ENCODE results near the gene AUH. TPM values are rescaled to one million over a fixed set of nuclear protein-coding genes. Genes with fewer than 3 reads are reported as not detected.

The AUH gene
- total and polyA plus RNA-seq, 2 donors (not counting 1 experiment from before 2014, with no cell fraction given): 5.2 to 29.1 TPM

GRCh38 chr9:91408475-91408874 is 46.8 kb upstream of the AUH start:
- H3K79me2 ChIP-seq (ENCODE audit: control insufficient read depth, insufficient read depth, low read length): no peaks in the 10 kb centered on the region
- H4K20me1 ChIP-seq (ENCODE audit: control insufficient read depth, insufficient read depth, low read length, poor library complexity, severe bottlenecking): no peaks in the 10 kb centered on the region
- DNase-seq: no peak
- WGBS (ENCODE audit: insufficient coverage): no CpG with 5 or more reads among the region's 1 CpG
- H3K27me3 ChIP-seq (replicated peaks in 1 of 4; ENCODE audit: control extremely low read depth in 1 of 4, control insufficient read depth in 3 of 4, insufficient read depth in 4 of 4, low read length in 3 of 4): no peaks in the 10 kb centered on the region
- H3K4me1 Mint-ChIP-seq: peaks cover 24% of the 10 kb centered on the region
- no peak overlapping the region for H3K9ac ChIP-seq (ENCODE audit: low read length)
- H3K4me3 Mint-ChIP-seq: no peak overlapping the region
- intact Hi-C loops (cut with micrococcal nuclease): no loop called here
- no peak for ATAC-seq (ENCODE audit: low read depth)
- H2AFZ ChIP-seq (ENCODE audit: insufficient read depth, low read depth, low read length, poor library complexity, severe bottlenecking): no peak overlapping the region
- no peak overlapping the region for H3K4me3 ChIP-seq (ENCODE audit: control extremely low read depth in 1 of 5, extremely low read depth in 1 of 5, insufficient read depth in 1 of 5, low read depth in 2 of 5, low read length in 4 of 5)
- ChIA-PET POLR2A (no interaction called here), CTCF (no interaction called here)
- H3K36me3 ChIP-seq (replicated peaks in 1 of 2; ENCODE audit: control extremely low read depth in 1 of 2, control insufficient read depth in 1 of 2, extremely low read depth in 1 of 2, insufficient read depth in 2 of 2, low read length in 1 of 2): peaks cover 0 to 9% of the 10 kb centered on the region in 2 experiments
- H3K4me2 ChIP-seq (replicated peaks; ENCODE audit: low read depth, low read length, poor library complexity, severe bottlenecking): no peak overlapping the region
- no peak for TF ChIP-seq CTCF (IDR thresholded peaks at IDR 0.05)
- TF ChIP-seq EZH2 (IDR thresholded peaks at IDR 0.05; ENCODE audit: borderline replicate concordance, insufficient read depth, low read depth, low read length, poor library complexity, severe bottlenecking): no peak
- no peaks in the 10 kb centered on the region for H3K9me3 ChIP-seq (ENCODE audit: control extremely low read depth in 1 of 3, control insufficient read depth in 2 of 3, insufficient read depth in 1 of 3, low read length in 2 of 3)
- no peak overlapping the region for H3K27ac ChIP-seq (ENCODE audit: low read length in 2 of 2)
- peaks cover 10 to 14% of the 10 kb centered on the region in 2 donors for H3K4me1 ChIP-seq (ENCODE audit: control insufficient read depth in 2 of 2, insufficient read depth in 2 of 2, low read length in 2 of 2)
- no peaks in the 10 kb centered on the region for H3K9me3 Mint-ChIP-seq (ENCODE audit: insufficient read depth)
- H3K27ac Mint-ChIP-seq: no peak overlapping the region
- peaks cover 4% of the 10 kb centered on the region for H3K27me3 Mint-ChIP-seq

GRCh38 chr9:91407580-91408318 is 46.0 kb upstream of the AUH start:
- ChIA-PET POLR2A (no interaction called here), CTCF (no interaction called here)
- no peaks in the 10 kb centered on the region for H4K20me1 ChIP-seq (ENCODE audit: control insufficient read depth, insufficient read depth, low read length, poor library complexity, severe bottlenecking)
- intact Hi-C loops (cut with micrococcal nuclease): no loop called here
- H3K79me2 ChIP-seq (ENCODE audit: control insufficient read depth, insufficient read depth, low read length): no peaks in the 10 kb centered on the region
- no peak overlapping the region for H3K27ac Mint-ChIP-seq
- no peak overlapping the region for H3K9ac ChIP-seq (ENCODE audit: low read length)
- TF ChIP-seq EZH2 (IDR thresholded peaks at IDR 0.05; ENCODE audit: borderline replicate concordance, insufficient read depth, low read depth, low read length, poor library complexity, severe bottlenecking): no peak
- no peak for TF ChIP-seq CTCF (IDR thresholded peaks at IDR 0.05)
- no peaks in the 10 kb centered on the region for H3K9me3 ChIP-seq (ENCODE audit: control extremely low read depth in 1 of 3, control insufficient read depth in 2 of 3, insufficient read depth in 1 of 3, low read length in 2 of 3)
- no peak overlapping the region for H3K4me2 ChIP-seq (replicated peaks; ENCODE audit: low read depth, low read length, poor library complexity, severe bottlenecking)
- 94% methylated on average over 3 of the region's 12 CpGs for WGBS (ENCODE audit: insufficient coverage)
- H3K27me3 Mint-ChIP-seq: peaks cover 7% of the 10 kb centered on the region
- H3K27ac ChIP-seq (ENCODE audit: low read length in 2 of 2): no peak overlapping the region
- H3K36me3 ChIP-seq (replicated peaks in 1 of 2; ENCODE audit: control extremely low read depth in 1 of 2, control insufficient read depth in 1 of 2, extremely low read depth in 1 of 2, insufficient read depth in 2 of 2, low read length in 1 of 2): peaks cover 0 to 9% of the 10 kb centered on the region in 2 experiments
- no peak overlapping the region for H3K4me3 Mint-ChIP-seq
- H2AFZ ChIP-seq (ENCODE audit: insufficient read depth, low read depth, low read length, poor library complexity, severe bottlenecking): no peak overlapping the region
- no peak overlapping the region for H3K4me3 ChIP-seq (ENCODE audit: control extremely low read depth in 1 of 5, extremely low read depth in 1 of 5, insufficient read depth in 1 of 5, low read depth in 2 of 5, low read length in 4 of 5)
- no peaks in the 10 kb centered on the region for H3K27me3 ChIP-seq (replicated peaks in 1 of 4; ENCODE audit: control extremely low read depth in 1 of 4, control insufficient read depth in 3 of 4, insufficient read depth in 4 of 4, low read length in 3 of 4)
- H3K9me3 Mint-ChIP-seq (ENCODE audit: insufficient read depth): no peaks in the 10 kb centered on the region
- no peak for ATAC-seq (ENCODE audit: low read depth)
- DNase-seq: no peak
- peaks cover 20% of the 10 kb centered on the region for H3K4me1 Mint-ChIP-seq
- peaks cover 10 to 17% of the 10 kb centered on the region in 2 donors for H3K4me1 ChIP-seq (ENCODE audit: control insufficient read depth in 2 of 2, insufficient read depth in 2 of 2, low read length in 2 of 2)

Data from B cell (primary cell).